Caco-2 (cell line): ENCODE data around the gene TYW1B. TPM values are rescaled to one million over a fixed set of nuclear protein-coding genes. Genes with fewer than 3 reads are reported as not detected.
"Not testable (repeated sequence)": the region's sequence is repeated elsewhere in the genome, so short reads cannot be mapped to it uniquely, and the experiment has no call there.

Source experiments
- BruUV-seq: library from RNA; stranded (reverse); fragments of 400-500 nt; replicated peaks from 2 replicates; lab custom pipeline; 2021; lab: Mats Ljungman, UMichigan
- CTCF ChIA-PET: fragments of 300-600 bp; sonication (Branson Sonifier 250); formaldehyde crosslinking; loops from one replicate; lab custom pipeline; 2022; ENCODE audit warnings: antibody characterized with exemption; lab: Charles Lee
- POLR2A ChIA-PET: fragments of 300-600 bp; sonication (Branson Sonifier 250); formaldehyde crosslinking; loops from one replicate; lab custom pipeline; 2022; ENCODE audit warnings: antibody characterized with exemption; lab: Charles Lee
- DNase-seq, 2 experiments: peaks; one replicate each; pipeline versions ENCODE4 v3.0.0 to v3.0.0-alpha.2; 2020 to 2022
- H3K27me3 ChIP-seq: replicated peaks from 2 replicates; pipeline ENCODE4 v1.6.0; 2011; ENCODE audit warnings: low read length; ENCODE audit not compliant: control insufficient read depth, insufficient read depth
- H3K36me3 ChIP-seq: 2 replicates; pipeline ENCODE4 v1.5.1; 2011; ENCODE audit warnings: low read length; ENCODE audit not compliant: control insufficient read depth, insufficient read depth
- H3K4me1 ChIP-seq: fragments of 250-450 bp; sonication (Bioruptor Pico); 2 replicates; pipeline ENCODE4 v1.5.1; 2020; ENCODE audit warnings: mild to moderate bottlenecking
- H3K4me3 ChIP-seq: 2 replicates; pipeline ENCODE4 v1.5.1; 2011; ENCODE audit warnings: low read depth, mild to moderate bottlenecking, control low read depth, low read length
- H3K9me3 ChIP-seq: fragments of 250-450 bp; sonication (Bioruptor Pico); 2 replicates; pipeline ENCODE4 v1.5.1; 2020; ENCODE audit warnings: mild to moderate bottlenecking, moderate library complexity
- H3K27ac Mint-ChIP-seq: one replicate; pipeline ENCODE4 v1.8.0; 2022; ENCODE audit warnings: mixed read lengths; ENCODE audit not compliant: unreplicated experiment
- H3K27me3 Mint-ChIP-seq: one replicate; pipeline ENCODE4 v1.8.0; 2022; ENCODE audit warnings: mixed read lengths; ENCODE audit not compliant: insufficient read depth, unreplicated experiment
- H3K36me3 Mint-ChIP-seq: one replicate; pipeline ENCODE4 v1.8.0; 2022; ENCODE audit warnings: mild to moderate bottlenecking, mixed read lengths; ENCODE audit not compliant: insufficient read depth, unreplicated experiment
- H3K4me1 Mint-ChIP-seq: one replicate; pipeline ENCODE4 v1.8.0; 2022; ENCODE audit warnings: low read depth, mixed read lengths; ENCODE audit not compliant: unreplicated experiment
- H3K4me3 Mint-ChIP-seq: one replicate; pipeline ENCODE4 v1.8.0; 2022; ENCODE audit warnings: mild to moderate bottlenecking, moderate library complexity, mixed read lengths; ENCODE audit not compliant: unreplicated experiment
- H3K9me3 Mint-ChIP-seq: one replicate; pipeline ENCODE4 v1.8.0; 2022; ENCODE audit warnings: mixed read lengths; ENCODE audit not compliant: unreplicated experiment
- CTCF ChIP-seq, 2 experiments: fragments of 200-600 bp in 1 of 2; IDR thresholded peaks; 1 replicate in 1 of 2; 2 replicates in 1 of 2; pipeline versions ENCODE4 v1.5.1 to v1.8.0; 2011 to 2022; ENCODE audit warnings: antibody characterized with exemption in 1 of 2, control low read depth in 1 of 2, inconsistent platforms in 1 of 2, low read depth in 1 of 2, low read length in 1 of 2, mild to moderate bottlenecking in 1 of 2, moderate library complexity in 1 of 2; ENCODE audit not compliant: insufficient read depth in 1 of 2, severe bottlenecking in 1 of 2, unreplicated experiment in 1 of 2
- intact Hi-C: fragments of 100-400 bp; cut with micrococcal nuclease; formaldehyde crosslinking; loops from one replicate; pipeline ENCODE4 v1.10.0; 2022; ENCODE audit not compliant: unreplicated experiment
- total RNA-seq: library from RNA; stranded (reverse); gene quantifications from 2 replicates; pipeline ENCODE4 v1.2.3, GENCODE V29; 2022

TYW1B gene
- total RNA-seq, 1 experiment from 2014 or later, result 12.8 TPM

- Mint-ChIP-seq H3K4me3 (peak overlapping the region; percentile 10), H3K27ac (peak overlapping the region; percentile 76), H3K4me1 (peaks cover 10% of the 10 kb centered on the region), H3K9me3 (no peaks in the 10 kb centered on the region), H3K27me3 (no peaks in the 10 kb centered on the region), H3K36me3 (peaks cover 54% of the 10 kb centered on the region)
- TF ChIP-seq CTCF (IDR thresholded peaks at IDR 0.05; ENCODE audit: insufficient read depth in 1 of 2, low read depth in 1 of 2, low read length in 1 of 2, severe bottlenecking in 1 of 2, unreplicated experiment in 1 of 2), result no peak
- no peaks in the 10 kb centered on the region; the same call in 1 of the 2 replicates for H3K36me3 ChIP-seq
- no TSS peak for BruUV-seq
- intact Hi-C loops, result loop anchor here (10.0 kb wide), 1 partner anchor 51 kb away; no protein-coding TSS in a partner anchor
- H3K4me3 ChIP-seq, result no peak overlapping the region
- H3K9me3 ChIP-seq, result no peaks in the 10 kb centered on the region
- ChIA-PET POLR2A (interaction anchor here (1.2 kb wide), 1 partner anchor 23 kb away, joined by 4 read pairs; no protein-coding TSS in a partner anchor), CTCF (interaction anchor here (0.7 to 0.8 kb wide), 2 partner anchors 22 to 23 kb away, joined by 3 to 8 read pairs; partner anchors contain the start of gene TYW1B)
- no peaks in the 10 kb centered on the region for H3K27me3 ChIP-seq
- H3K4me1 ChIP-seq, result peaks cover 7% of the 10 kb centered on the region
- peak; percentile 63 to 77 for DNase-seq
Measured at GRCh38 chr7:72805526-72806494, 22.2 kb downstream of the TYW1B start.

- H3K9me3 ChIP-seq, POLR2A ChIA-PET, H3K4me1 ChIP-seq, H3K27ac Mint-ChIP-seq, DNase-seq, H3K9me3 Mint-ChIP-seq, BruUV-seq, CTCF ChIA-PET, H3K4me3 Mint-ChIP-seq, H3K4me3 ChIP-seq, H3K36me3 ChIP-seq, H3K27me3 Mint-ChIP-seq, H3K27me3 ChIP-seq: not testable (repeated sequence)
- Mint-ChIP-seq H3K36me3 (peaks cover 59% of the 10 kb centered on the region), H3K4me1 (peaks cover 10% of the 10 kb centered on the region)
- intact Hi-C loops, result loop anchor here (10.0 kb wide), 1 partner anchor 49 kb away; no protein-coding TSS in a partner anchor
Measured at GRCh38 chr7:72803778-72804177, 24.2 kb downstream of the TYW1B start.

DNA sequence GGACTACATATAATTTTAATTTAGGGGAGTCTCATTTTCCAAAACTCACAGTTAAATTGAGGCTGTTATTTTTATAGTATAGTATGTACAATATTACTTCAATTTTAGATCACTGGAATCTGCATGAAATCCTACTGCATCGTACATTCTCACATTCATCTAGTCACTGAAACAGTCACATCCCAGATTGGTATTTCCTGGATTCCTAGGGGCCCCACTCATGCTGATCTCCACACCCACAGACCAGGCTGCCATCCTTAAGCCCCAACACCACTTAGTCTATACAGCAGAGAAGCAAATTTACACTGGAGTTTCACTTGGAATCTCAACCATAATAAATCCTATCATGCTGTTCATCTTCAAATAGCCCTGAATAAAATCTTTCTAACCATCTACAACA, 26.4 kb downstream of the TYW1B start:
- POLR2A ChIA-PET, H3K9me3 ChIP-seq, H3K27me3 Mint-ChIP-seq, BruUV-seq, H3K27ac Mint-ChIP-seq, CTCF ChIA-PET, H3K36me3 ChIP-seq, H3K4me3 ChIP-seq, H3K4me1 ChIP-seq, H3K27me3 ChIP-seq, DNase-seq, H3K4me3 Mint-ChIP-seq, H3K9me3 Mint-ChIP-seq: not testable (repeated sequence)
- peaks cover 59% of the 10 kb centered on the region for H3K36me3 Mint-ChIP-seq
- H3K4me1 Mint-ChIP-seq, result peaks cover 10% of the 10 kb centered on the region
- intact Hi-C loops, result loop anchor here (10.0 kb wide), 1 partner anchor 47 kb away; no protein-coding TSS in a partner anchor

GRCh38 chr7:72795401-72795800, 32.6 kb downstream of the TYW1B start:
- DNase-seq, H3K9me3 ChIP-seq, H3K27me3 Mint-ChIP-seq, H3K4me1 ChIP-seq, H3K4me3 Mint-ChIP-seq, intact Hi-C loops, BruUV-seq, H3K27me3 ChIP-seq, H3K9me3 Mint-ChIP-seq, H3K4me3 ChIP-seq, H3K4me1 Mint-ChIP-seq, H3K36me3 ChIP-seq, CTCF ChIA-PET, POLR2A ChIA-PET, H3K27ac Mint-ChIP-seq: not testable (repeated sequence)
- peaks cover 55% of the 10 kb centered on the region for H3K36me3 Mint-ChIP-seq
